ENCODE results near the gene CDH26. TPM values are rescaled to one million over a fixed set of nuclear protein-coding genes. Genes with fewer than 3 reads are reported as not detected.

Gene CDH26
- total RNA-seq, 4 donors from 2014 or later = 1.7 to 4.0 (median 3.5) TPM

DNA sequence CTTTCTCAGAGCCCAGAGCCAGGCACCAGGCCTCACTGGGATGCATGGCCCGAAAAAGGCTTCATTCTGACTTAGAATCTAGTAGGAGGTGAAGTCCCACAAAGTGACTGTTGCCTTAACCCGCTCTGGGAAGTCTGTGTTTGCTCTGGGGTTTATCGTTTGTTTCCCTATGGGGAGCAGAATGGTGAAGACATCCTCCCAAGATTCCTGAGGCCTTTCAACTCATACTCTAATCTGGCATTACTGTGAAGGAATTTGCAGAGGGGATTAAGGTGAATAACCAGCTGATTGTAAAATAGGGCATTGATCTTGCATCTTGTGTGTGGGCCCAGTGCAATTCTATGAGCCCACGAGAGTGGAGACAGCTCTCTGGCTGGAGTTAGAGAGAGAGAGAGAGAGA is 67.8 kb downstream of the CDH26 start:
- TF ChIP-seq, protein P1, sequence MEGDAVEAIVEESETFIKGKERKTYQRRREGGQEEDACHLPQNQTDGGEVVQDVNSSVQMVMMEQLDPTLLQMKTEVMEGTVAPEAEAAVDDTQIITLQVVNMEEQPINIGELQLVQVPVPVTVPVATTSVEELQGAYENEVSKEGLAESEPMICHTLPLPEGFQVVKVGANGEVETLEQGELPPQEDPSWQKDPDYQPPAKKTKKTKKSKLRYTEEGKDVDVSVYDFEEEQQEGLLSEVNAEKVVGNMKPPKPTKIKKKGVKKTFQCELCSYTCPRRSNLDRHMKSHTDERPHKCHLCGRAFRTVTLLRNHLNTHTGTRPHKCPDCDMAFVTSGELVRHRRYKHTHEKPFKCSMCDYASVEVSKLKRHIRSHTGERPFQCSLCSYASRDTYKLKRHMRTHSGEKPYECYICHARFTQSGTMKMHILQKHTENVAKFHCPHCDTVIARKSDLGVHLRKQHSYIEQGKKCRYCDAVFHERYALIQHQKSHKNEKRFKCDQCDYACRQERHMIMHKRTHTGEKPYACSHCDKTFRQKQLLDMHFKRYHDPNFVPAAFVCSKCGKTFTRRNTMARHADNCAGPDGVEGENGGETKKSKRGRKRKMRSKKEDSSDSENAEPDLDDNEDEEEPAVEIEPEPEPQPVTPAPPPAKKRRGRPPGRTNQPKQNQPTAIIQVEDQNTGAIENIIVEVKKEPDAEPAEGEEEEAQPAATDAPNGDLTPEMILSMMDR (IDR thresholded peaks at IDR 0.05; ENCODE audit: low read depth) = no peak

DNA sequence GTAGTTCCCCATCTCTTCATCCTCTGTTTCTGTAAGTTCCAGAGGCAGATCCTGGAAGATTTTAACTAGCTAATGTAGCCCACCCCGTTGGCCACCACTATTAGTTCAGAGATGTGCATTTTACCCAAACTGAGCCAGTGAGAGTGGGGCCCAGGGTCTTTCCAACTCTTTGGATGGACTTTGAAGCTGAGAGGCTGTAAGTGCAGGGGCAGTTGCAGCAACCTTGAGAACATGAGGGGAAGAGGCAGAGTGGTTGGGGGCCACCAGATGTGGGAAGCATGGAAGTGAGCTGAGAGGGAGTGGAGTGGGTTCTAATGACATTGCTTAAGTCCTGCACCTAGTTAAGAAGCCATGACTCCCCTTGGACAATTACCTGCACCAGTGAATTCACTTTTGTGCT is 72.2 kb downstream of the CDH26 start:
- TF ChIP-seq, protein P1 (IDR thresholded peaks at IDR 0.05; ENCODE audit: low read depth) = no peak

DNA sequence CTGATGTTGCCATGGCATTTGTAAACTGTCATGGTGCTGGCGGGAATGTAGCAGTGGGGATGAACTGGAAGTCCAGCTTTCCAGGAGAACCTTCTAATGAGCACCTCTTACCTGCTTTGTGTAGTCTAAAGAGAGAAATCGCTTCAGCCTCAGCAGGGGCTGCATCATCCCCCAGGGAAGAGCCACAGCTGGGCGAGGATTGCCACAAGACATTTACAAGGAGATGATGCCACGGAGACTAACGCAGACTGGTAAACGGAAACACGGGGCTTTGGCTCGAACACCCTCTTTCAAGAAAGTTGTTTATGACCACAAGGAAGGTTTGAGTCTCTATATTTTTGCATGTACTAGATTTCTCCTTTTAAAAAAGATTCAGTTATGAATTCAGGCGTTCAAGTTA is 72.9 kb downstream of the CDH26 start:
- TF ChIP-seq, protein P1 (IDR thresholded peaks at IDR 0.05; ENCODE audit: low read depth) = no peak

DNA sequence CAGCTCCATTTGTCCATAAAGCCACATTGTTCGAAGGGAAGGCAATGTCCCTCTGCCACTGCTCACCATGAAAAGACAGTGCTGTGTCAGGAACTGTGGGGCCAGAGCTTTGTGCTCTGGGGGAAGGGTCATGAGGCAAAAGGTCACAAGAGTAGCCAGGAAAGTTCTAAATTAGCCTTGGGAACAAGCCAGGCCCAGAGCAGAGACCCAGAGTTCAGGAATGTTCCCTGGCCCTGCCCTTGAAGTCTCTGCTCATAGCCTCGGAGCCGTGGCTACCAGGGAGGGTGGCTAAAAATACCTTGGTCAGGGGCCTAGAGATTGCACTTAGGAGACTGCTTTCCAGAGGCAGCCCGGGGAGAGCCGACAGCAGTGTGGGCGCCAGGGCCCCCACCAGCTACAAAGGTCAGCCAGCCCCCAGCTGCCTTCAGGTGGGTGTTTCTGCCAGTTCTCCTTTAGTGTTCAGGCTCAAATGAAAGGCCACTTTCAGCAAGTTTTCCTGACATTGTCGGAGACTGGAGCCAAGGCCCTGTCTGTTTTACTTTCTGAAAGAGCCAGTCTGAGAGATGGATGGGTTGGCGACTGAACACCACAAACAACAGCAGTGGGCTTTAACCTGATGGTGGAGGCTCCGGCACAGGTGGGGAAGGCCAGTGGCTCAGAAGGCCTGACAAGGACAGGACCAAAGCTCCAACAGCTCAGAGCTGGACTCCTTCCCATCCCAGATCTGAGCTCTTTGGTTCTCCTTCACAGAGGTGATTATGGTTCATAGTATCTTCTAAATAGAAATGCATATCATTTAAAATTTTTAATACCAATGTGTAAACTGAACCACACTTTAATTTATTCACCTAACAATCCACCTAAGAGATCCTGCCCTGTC is 76.2 kb downstream of the CDH26 start:
- TF ChIP-seq, protein P1 (IDR thresholded peaks at IDR 0.05; ENCODE audit: low read depth) = no peak

DNA sequence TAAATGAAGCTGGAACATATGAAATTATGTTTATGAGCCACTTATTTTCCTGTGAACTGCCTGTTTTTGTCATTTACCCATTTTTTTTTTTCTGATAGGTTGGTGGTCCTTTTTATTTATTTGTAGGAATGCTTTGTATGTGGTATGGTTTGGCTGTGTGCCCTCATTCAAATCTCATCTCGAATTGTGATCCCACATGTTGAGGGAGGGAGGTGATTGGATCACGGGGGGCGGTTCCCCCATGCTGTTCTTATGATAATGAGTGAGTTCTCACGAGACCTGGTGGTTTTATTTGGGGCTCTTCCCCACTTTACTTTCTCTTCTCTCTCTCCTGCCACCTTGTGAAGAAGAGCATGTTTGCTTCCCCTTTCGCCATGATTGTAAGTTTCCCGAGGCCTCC is 77.3 kb downstream of the CDH26 start:
- TF ChIP-seq, protein P1 (IDR thresholded peaks at IDR 0.05; ENCODE audit: low read depth) = no peak

DNA sequence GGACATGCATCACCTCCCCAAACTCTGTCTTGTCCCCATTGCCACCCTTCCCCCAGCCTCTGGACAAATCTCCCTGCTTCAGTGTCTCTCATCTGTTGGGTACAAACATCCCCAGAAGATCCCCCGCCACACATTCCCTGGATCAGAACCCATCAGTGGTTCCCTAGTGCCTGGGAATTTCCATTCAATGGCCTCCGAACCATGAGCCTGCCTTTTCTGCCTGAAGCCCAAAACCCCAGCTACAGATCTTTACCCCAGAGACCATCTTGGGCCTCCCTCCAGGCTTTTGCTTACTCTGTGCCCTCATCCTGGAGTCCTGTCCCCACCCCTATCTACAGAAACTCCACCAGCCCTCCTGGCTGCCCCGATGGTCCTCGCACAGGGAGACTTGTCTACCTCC is 78.1 kb downstream of the CDH26 start:
- TF ChIP-seq, protein P1 (IDR thresholded peaks at IDR 0.05; ENCODE audit: low read depth) = no peak

DNA sequence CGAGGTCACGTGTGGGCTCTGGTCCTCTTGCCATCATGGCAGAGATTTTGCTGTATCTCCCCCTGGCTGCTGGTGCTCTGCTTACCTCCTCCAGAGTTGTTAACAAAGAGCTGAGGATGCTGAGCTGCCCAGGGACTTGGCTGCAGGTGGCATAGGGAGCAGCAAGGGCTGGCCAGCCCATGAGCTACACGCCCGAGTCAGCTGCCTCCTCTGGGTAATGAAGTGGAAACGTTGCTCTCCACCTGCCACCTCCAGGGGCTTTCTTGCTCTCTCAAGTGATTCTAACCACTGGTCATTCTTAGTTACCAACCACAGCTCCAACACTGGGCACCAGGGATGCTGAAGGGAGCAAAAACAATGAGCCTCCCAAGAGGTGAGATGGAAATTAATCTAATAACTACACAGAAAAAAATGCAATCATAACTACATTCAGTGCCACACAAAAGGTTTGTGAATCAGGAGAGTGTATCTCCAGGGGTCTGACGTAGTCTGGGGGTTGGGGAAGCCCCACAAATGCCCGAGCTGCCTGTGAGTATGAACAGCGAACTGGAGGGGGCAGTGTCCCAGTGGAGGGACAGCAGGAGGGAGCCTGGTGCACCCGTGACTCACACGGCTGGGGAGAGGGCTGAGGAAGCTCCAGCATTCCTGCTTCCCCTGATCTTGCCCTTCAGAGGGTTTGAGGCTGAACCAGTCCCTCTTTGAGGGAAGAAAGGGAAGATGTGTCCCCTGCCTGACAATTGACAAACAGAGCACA is 78.7 kb downstream of the CDH26 start:
- TF ChIP-seq, protein P1 (IDR thresholded peaks at IDR 0.05; ENCODE audit: low read depth) = no peak

Data from subcutaneous adipose tissue (tissue), 4 donors.